22Rv1 (cell line): ENCODE measurements around the gene POU4F3.

Experiments
- CTCF ChIP-seq: fragments of 450-650 bp; IDR thresholded peaks from 2 replicates; pipeline ENCODE4 v1.5.1; 2017; ENCODE audit warnings: mild to moderate bottlenecking
- ZFX ChIP-seq: fragments of 450-650 bp; IDR thresholded peaks from 2 replicates; pipeline ENCODE4 v1.6.1; 2017; ENCODE audit warnings: antibody characterized with exemption, borderline replicate concordance

GRCh38 chr5:146302406-146302805, 36.2 kb upstream of the POU4F3 start:
- TF ChIP-seq CTCF (no peak), ZFX (no peak)
